Activated effector memory CD4-positive, alpha-beta T cell treated with Interleukin-2 at 50 U/mL for 16 hours (primary cell): ENCODE data around the gene EYS.
"Not testable (repeated sequence)": the region's sequence is repeated elsewhere in the genome, so short reads cannot be mapped to it uniquely, and the experiment has no call there.

Source experiments
- DNase-seq: peaks from one replicate; pipeline ENCODE4 v3.0.0-alpha.2; 2020

The EYS gene

GRCh38 chr6:65449926-65450325 is 257.1 kb downstream of the EYS start:
- DNase-seq, result no peak

GRCh38 chr6:65448866-65449265 is 258.2 kb downstream of the EYS start:
- no peak for DNase-seq

GRCh38 chr6:65436281-65436680 is 270.7 kb downstream of the EYS start:
- DNase-seq, result no peak

GRCh38 chr6:65416621-65417020 is 290.4 kb downstream of the EYS start:
- DNase-seq, result no peak

GRCh38 chr6:65410309-65410708 is 296.7 kb downstream of the EYS start:
- DNase-seq, result no peak

- DNase-seq, result no peak
Observed at GRCh38 chr6:65402564-65402963, 304.5 kb downstream of the EYS start.

GRCh38 chr6:65399355-65400084 is 307.5 kb downstream of the EYS start:
- no peak for DNase-seq

- DNase-seq, result no peak
Observed at GRCh38 chr6:65398851-65399250, 308.2 kb downstream of the EYS start.

GRCh38 chr6:65350530-65350929 is 356.5 kb downstream of the EYS start:
- DNase-seq, result no peak

- not testable (repeated sequence) for DNase-seq
Observed at GRCh38 chr6:65302655-65303054, 404.4 kb downstream of the EYS start.

GRCh38 chr6:65299236-65299635 is 407.8 kb downstream of the EYS start:
- DNase-seq, result no peak

GRCh38 chr6:65295812-65296211 is 411.2 kb downstream of the EYS start:
- DNase-seq, result no peak

- DNase-seq, result no peak
Observed at GRCh38 chr6:65289491-65289890, 417.5 kb downstream of the EYS start.

- DNase-seq, result no peak
Observed at GRCh38 chr6:65285275-65285674, 421.8 kb downstream of the EYS start.

GRCh38 chr6:65280060-65280459 is 427.0 kb downstream of the EYS start:
- DNase-seq, result no peak

GRCh38 chr6:65262241-65262640 is 444.8 kb downstream of the EYS start:
- no peak for DNase-seq

GRCh38 chr6:65259982-65260381 is 447.0 kb downstream of the EYS start:
- DNase-seq, result no peak

GRCh38 chr6:65259059-65259458 is 448.0 kb downstream of the EYS start:
- DNase-seq, result no peak

- DNase-seq, result no peak
Observed at GRCh38 chr6:65253041-65253440, 454.0 kb downstream of the EYS start.

GRCh38 chr6:65248101-65248610 is 458.9 kb downstream of the EYS start:
- DNase-seq, result no peak

GRCh38 chr6:65231616-65232015 is 475.4 kb downstream of the EYS start:
- no peak for DNase-seq

- no peak for DNase-seq
Observed at GRCh38 chr6:65229825-65230224, 477.2 kb downstream of the EYS start.

- no peak for DNase-seq
Observed at GRCh38 chr6:65221153-65221552, 485.9 kb downstream of the EYS start.

- no peak for DNase-seq
Observed at GRCh38 chr6:65202738-65203137, 504.3 kb downstream of the EYS start.

GRCh38 chr6:65199683-65200082 is 507.3 kb downstream of the EYS start:
- no peak for DNase-seq
